Neural cell (in vitro differentiated cells): ENCODE measurements around the gene HSP90AA1.

ENCODE experiments used
- EZH2 ChIP-seq: fragments of 200-600, 300-800 bp; shearing (Covaris generic), sonication (generic); IDR thresholded peaks from 2 replicates; pipeline ENCODE4 v1.6.1; 2014; ENCODE audit warnings: antibody characterized with exemption, low read length, borderline replicate concordance, mild to moderate bottlenecking; ENCODE audit not compliant: insufficient read depth, poor library complexity, severe bottlenecking
- TF ChIP-seq, protein P1 (sequence below): fragments of 450-650 bp; IDR thresholded peaks from 2 replicates; pipeline ENCODE4 v1.5.1; 2014; ENCODE audit warnings: antibody characterized with exemption, mild to moderate bottlenecking, moderate library complexity; ENCODE audit not compliant: poor library complexity, severe bottlenecking

- TF ChIP-seq, protein P1, sequence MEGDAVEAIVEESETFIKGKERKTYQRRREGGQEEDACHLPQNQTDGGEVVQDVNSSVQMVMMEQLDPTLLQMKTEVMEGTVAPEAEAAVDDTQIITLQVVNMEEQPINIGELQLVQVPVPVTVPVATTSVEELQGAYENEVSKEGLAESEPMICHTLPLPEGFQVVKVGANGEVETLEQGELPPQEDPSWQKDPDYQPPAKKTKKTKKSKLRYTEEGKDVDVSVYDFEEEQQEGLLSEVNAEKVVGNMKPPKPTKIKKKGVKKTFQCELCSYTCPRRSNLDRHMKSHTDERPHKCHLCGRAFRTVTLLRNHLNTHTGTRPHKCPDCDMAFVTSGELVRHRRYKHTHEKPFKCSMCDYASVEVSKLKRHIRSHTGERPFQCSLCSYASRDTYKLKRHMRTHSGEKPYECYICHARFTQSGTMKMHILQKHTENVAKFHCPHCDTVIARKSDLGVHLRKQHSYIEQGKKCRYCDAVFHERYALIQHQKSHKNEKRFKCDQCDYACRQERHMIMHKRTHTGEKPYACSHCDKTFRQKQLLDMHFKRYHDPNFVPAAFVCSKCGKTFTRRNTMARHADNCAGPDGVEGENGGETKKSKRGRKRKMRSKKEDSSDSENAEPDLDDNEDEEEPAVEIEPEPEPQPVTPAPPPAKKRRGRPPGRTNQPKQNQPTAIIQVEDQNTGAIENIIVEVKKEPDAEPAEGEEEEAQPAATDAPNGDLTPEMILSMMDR, result no peak
- TF ChIP-seq EZH2, result no peak
These were observed 52.5 kb downstream of the HSP90AA1 start for GRCh38 chr14:102034301-102034700.
